Cardiac atrium fibroblast (primary cell): ENCODE measurements around the gene MGP. TPM values are rescaled to one million over a fixed set of nuclear protein-coding genes. Genes with fewer than 3 reads are reported as not detected.

Experiments used
- total RNA-seq: library from RNA; depleted of rRNA; stranded (reverse); fragments of >200 nt; gene quantifications from 2 replicates; pipeline ENCODE4 v1.2.3, GENCODE V29; 2015

MGP gene
- 259 and 511 TPM in 2 replicates for total RNA-seq

GRCh38 chr12:14885718-14886221, at the start of gene MGP:
MGP (minus strand) TSS chr12:14885854; CDS start chr12:14885791, 63 bp downstream.

GRCh38 chr12:14843425-14843887, 42.2 kb downstream of the MGP start, which contains the start of gene ART4:
ART4 (minus strand) TSS chr12:14843526; CDS start chr12:14843113, 413 bp downstream.

Other genes with a start within 250 kb of the MGP start
- gene GUCY2C, start 189.3 kb downstream of the MGP start, total RNA-seq: not detected in 2 replicates
- gene WBP11, start 82.4 kb downstream of the MGP start, total RNA-seq: 16.2 and 18.1 TPM in 2 replicates
- gene C12orf60, start 82.2 kb downstream of the MGP start, total RNA-seq: 0.49 and 0.54 TPM in 2 replicates
- gene SMCO3, start 71.7 kb downstream of the MGP start, total RNA-seq: 0.65 and 2.0 TPM in 2 replicates
- gene ART4, start 42.3 kb downstream of the MGP start, total RNA-seq: 43.5 and 57.0 TPM in 2 replicates
- gene ERP27, start 52.7 kb upstream of the MGP start, total RNA-seq: not detected in 2 replicates
- 75.2 and 129 TPM in 2 replicates for gene ARHGDIB, start 75.7 kb upstream of the MGP start, total RNA-seq
- 3.1 TPM in 1 of 2 replicates, not detected in the other for gene PDE6H, start 87.2 kb upstream of the MGP start, total RNA-seq